ENCODE measurements around the gene SARDH.

Gene SARDH

DNA sequence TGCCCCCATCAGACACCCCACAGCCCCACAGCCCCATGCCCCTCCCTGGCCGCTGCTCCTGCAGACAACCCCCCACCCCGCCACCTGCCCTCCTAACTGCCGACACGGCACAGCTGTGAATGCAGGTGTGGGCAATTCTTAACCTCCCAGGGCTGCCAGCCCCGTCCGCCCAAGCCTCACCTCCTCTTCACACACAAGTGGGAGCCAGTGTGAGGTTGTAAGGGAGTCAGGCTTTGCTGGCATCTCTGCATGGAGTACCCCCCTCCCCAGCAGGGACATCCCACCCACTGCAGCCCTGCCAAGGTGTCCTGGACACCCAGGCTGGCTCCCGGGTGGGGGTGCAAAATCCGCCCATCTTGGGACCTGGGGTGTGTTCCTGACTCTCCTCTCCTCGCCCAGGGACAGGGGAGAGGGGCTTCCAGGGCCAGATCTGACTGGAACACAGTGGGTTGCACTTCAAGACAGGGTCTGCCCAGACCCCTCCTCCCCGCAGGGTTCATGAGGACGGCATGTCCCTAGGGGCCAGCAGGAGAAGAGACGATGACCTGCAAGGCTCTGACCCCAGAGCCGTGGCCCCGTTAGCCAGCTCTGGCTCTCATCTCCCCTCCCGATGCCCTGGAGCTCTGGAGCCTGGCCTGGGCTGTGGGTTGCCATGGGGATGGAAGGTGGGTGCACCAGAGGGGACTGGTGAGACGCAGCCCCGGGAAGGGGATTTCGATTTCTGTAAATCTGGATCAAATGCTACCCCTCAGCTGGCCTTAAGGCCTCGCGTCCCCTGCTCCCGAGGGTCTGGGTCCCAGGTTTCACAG lies 34.4 kb downstream of the SARDH start:
- DNase-seq (ENCODE audit: low read depth) = no peak

GRCh38 chr9:133702798-133703590 lies 35.2 kb downstream of the SARDH start:
- DNase-seq (ENCODE audit: low read depth) = no peak

GRCh38 chr9:133701981-133702797 lies 36.0 kb downstream of the SARDH start:
- peak; percentile 15 for DNase-seq (ENCODE audit: low read depth)

GRCh38 chr9:133701321-133701980 lies 36.7 kb downstream of the SARDH start:
- no peak for DNase-seq (ENCODE audit: low read depth)

GRCh38 chr9:133700819-133701320 lies 37.3 kb downstream of the SARDH start:
- no peak for DNase-seq (ENCODE audit: low read depth)

DNA sequence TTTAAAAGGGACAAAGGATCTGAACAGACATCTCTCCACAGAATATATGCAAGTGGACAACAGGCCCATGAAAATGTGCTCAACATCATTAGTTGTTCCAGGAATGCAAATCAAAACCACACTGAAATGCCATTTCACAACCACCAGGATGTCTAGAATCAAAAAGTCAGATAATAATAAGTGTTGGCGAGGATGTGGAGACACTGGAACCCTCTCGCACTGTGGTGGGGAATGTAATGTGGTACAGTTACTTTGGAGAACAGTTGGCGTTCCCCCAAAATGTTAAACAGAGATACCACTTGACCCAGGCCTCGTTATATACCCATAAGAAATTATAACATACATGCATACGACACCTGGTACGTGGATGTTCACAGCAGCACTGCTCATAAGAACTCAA lies 38.6 kb downstream of the SARDH start:
- DNase-seq (ENCODE audit: low read depth) = no peak

DNA sequence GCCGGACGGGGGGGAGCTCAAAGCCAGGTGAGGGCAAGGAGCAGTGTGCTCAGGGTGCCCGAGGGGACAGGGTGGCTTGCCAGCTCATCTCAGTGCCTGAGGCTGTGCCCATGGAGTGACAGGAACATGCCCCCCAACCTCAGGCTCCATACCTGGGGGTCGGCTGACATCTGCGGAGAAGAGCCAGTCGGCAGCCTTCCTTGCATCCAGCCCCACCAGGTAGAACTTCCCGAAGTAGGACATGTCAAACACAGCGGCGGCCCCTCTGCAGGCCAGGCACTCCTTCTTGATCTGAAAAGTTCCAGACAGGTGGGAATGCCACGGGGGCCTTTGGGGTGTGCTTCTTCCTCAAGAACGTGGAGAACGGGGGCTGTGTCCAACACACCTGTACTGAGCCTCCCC lies 42.1 kb downstream of the SARDH start:
- DNase-seq (ENCODE audit: low read depth) = no peak

DNA sequence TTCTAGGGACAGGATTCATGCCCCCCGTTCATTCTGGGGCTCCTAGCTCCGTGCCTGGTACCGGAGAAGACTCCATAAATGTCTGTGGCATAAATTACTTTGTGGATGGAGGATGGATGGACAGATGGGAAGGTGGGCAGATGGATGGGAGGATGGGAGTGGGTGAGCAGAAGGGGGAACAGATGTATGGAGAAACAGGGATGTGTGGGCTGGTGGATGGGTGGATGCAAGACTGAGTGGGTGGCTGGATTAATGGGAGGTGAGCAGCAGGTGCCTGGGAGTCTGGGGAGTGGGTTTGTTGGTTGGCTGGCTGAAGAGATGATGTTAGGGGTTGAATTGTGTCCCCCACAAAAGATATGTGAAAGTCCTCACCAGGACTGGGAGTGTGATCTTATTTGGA lies 43.5 kb downstream of the SARDH start:
- DNase-seq (ENCODE audit: low read depth) = no peak

DNA sequence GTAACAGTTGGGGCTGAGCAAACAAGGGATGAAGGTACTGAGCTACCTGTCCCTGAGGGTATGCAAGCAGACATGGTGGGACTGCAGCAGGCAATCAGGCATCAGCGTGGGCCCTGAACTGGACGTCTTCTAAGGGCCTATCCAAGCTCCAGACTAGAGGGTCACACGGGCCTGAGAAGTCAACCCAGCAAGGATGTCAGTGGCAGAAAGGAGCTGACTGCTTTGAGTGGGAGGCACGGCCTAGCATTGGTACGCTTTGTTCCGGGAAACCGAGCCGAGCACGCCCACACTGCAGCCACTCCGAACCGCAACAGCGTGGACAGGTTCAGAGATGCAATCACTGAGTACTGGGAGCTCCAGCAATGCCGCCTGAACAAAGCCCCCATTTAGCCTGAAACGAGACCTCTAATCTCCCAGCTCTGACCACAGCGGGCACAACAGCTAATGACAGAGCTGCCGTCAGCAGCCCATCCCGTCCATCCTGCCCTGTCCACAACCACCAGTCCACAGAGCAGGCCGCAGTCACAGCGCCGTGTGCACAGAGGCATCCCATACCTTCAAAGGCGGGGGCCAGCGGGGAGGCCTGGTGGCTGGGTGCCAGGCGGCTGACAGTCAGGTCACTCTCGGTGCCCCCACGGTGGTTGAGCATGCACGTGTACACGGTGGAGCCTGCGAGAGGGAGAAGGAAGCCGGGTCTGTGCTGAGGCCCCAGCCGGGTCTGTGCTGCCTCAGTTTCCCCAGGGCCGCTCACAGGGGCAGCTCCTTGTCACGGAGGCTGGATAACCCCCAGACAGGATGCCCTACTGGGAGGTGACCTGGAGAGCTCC lies 44.2 kb downstream of the SARDH start:
- DNase-seq (ENCODE audit: low read depth) = no peak

DNA sequence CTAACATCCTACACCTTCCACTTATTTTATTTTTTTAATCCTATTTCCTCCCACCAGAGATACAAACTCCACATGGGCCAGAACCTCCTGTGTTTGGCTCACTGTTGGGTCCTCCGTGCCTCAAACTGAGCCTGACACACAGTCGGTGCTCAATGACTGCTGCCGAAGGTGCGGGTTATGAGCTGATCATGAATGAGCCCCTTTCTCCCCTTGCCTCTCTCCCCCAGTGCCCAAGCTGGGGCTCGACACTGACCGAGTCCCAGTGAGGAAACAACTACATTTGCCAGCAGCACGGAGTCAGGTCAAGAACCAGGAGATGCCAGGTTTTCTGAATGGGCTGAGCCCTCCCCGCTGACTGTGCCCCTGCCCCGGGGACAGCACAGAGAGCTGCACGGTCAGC lies 45.0 kb downstream of the SARDH start:
- DNase-seq (ENCODE audit: low read depth) = no peak

DNA sequence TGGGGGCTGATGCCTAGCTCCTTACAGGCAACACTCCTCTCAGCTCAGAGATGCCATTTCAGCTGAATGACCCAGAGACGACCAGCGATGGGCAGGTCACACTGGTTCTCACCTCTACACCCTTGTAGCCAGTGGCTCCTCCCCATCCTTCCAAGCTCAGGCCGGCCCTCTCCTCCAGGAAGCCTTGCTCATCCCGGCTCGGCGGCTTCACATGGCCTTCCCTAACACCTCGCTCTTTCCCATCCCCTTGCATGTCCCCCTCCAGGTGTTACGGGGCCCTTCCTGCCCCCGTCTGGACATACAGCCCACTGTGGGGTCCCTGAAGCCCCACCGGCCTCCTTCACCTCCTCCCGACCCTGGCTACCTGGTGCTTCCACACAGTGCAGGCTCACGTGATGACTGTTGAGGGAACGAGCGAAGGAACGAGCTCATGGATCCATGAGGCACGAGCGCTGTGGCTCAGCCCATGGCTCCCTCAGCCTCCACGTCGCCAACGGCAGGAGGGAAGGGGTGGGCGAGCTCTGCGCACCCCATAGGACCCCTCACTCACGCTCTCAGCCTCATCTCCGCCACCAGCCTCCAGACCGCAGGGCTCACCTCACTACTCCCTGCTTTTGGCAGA lies 45.7 kb downstream of the SARDH start:
- DNase-seq (ENCODE audit: low read depth) = no peak

GRCh38 chr9:133691626-133692363 lies 46.4 kb downstream of the SARDH start:
- no peak for DNase-seq (ENCODE audit: low read depth)

DNA sequence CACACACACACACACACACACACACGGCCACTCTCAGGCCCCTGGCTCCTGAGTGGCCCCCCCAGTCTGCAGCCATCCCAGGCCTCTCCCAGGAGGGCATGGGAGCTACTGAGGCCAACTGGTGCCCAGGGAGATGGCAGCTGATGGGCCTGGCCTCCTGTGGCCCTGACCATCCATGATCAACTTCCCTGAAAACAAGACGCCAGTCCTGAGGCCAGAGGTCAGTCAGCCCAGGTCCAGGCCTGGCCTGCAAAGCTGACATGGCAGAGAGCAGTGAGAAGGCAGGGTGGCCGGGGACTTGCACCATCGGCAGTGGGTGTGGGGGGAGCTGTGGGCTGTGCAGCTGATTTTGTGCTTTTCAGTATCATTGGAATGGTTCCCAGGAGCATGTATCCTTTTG lies 47.0 kb downstream of the SARDH start:
- DNase-seq (ENCODE audit: low read depth) = no peak

DNA sequence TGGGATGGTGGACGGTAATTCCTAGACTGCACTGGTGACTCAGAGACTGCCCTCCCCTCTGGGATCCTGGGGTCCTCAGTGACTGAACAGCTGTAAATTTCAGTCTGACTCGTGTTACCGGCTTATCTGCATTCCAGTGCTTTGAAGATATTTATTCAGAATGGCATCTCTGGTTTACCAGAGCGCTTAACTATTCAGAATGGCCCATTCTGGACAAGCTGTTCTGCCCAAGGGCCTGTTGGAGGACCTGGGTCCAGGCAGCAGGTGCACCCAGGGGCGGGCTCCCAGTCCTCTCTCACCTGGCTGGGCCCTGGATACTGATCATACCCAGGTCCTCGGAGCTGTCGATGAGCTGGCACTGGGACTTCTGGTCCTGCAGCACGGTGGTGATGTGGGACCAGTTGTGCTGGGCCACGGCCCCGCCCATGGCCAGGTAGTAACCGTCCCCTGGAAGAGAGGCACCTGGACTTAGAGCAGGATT lies 48.0 kb downstream of the SARDH start:
- no peak for DNase-seq (ENCODE audit: low read depth)

DNA sequence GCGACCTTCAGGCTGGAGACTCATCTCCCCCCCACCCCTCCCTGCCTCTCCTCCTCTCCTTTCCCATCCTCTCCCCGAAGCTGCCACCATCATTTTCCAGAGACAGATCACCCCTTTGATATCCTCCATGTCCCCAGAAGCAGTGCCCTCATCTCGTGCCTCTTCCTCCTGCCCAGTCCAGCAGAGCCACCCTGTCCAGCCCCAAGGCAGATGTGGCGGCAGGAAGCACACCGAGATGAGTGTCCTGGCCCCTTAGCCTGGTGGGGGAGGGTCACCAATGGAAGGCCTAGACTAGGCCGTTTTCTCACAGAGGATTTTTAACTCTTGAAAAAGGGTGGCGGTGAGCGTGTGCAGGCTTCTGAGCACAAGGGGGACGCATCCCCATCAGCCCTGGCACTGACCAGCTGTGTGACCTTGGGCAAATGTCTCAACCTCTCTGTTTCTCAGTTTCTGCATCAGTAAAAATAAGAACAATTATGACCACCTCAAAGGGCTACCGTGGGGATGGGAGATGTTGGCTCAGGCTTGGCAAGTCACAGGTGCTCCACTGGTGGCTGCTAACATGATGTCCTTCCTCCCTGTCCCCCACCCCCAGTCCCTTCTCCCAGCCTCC lies 48.9 kb downstream of the SARDH start:
- DNase-seq (ENCODE audit: low read depth) = no peak

DNA sequence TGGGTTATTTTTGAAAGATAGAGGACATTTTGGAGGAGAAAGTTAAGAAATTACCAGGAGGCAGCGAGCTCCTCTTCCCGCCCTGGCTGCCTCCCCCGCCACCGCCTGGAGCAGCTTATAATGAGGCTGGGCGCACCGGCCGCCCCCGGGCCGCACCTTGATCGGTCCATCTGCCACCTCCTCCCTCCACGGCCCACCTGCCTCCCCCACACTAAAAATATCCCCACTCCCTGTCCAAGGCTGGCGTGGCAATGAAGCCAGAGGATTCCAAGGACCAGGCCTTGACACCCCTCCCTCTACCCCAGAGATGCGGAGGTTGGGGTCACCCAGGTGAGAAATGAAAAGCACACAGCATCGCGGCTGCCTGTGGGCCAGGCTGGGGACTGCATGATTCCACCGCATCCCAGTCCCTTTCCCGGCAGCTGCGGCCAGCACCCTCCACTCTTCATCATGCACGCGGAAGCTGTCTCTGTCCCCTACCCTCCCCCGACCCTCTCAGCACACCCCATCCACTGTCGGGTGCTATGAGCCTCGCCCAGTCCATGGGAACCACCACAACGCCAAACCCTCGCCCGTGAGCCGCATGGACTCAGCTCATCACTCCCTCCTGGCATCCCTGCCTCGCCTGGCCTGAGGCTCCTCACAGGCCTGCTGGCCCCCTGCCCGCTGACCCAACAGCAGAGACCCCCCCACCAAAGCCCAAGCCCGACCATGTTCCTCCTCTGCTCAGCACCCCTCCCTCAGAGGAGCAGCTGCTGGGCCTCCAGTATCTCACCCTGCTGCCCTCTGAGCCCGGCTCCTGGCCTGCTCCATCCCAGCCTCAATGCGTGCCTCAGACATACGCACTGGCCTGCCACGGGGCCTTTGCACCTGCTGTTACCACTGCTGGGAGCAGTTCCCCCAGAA lies 50.0 kb downstream of the SARDH start:
- no peak for DNase-seq (ENCODE audit: low read depth)

DNA sequence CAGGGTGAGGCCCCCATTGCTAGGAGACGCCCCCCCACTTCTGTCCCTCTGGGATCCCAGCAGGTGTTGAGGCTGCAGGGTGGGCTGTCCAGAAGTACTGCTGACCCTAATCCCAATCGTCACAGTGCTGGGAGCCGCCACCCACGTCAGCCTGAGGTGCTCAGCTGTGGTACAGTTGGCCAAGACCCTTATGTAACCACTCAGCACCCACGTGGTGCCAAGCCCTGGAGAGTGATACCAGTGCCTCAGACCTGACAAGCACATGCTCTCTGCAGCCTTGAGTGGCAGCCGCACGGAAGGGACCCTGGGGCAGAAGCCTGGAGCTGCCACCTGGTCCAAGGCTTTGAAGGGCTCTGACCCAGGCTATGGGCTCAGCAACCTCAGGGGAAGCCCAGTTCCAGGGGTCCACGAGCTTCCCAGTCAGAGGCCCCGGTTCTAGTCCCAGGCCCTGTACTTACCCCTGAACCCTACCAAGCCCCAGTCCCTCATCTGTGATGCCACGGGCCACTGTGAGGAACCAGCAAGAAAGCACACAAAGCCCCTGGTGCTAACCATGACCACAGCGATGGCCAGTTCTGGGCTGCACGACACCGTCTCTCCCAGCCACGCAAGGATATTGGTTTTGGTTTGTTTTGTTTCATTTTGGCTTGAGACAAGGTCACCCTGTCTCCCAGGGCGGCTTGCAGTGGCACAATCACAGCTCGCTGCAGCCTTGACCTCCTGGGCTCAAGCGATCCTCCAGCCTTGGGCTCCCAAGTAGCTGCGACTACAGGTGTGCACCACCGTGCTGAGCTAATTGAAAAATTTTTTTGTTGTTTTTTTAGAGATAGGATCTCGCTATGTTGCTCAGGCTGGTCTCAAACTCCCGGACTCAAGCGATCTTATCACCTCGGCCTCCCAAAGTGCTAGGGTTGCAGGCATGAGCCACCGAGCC lies 51.2 kb downstream of the SARDH start:
- no peak for DNase-seq (ENCODE audit: low read depth)
